ENCODE data around the gene PTPRN2.
"Not testable (repeated sequence)": the region's sequence is repeated elsewhere in the genome, so short reads cannot be mapped to it uniquely, and the experiment has no call there.

PTPRN2 gene

DNA sequence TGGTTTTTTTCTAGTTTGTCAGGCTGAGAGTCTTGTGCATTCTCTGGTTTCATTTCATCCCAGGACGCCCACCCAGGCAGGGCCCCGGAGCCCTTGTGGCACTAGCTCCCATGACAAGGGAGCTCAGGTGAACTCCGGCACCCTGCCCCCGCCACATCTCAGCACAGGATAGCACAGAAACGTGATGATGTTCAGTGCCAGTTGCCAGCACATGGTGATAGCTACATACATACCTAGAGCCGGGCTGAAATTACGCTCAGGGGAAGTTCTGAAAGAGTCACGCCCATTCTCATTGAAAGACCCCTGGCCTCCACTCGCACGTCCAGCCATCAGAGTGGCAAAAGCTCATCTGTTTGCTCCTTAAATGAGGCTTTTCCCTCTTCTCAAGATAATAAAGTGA, 273.7 kb downstream of the PTPRN2 start:
- Histone ChIP-seq H3K9me3 (ENCODE audit: control insufficient read depth in 5 of 5, low read length in 5 of 5) (peaks cover 0 to 20% (median 0%) of the 10 kb centered on the region in 5 donors), H3K36me3 (ENCODE audit: control insufficient read depth in 5 of 5, insufficient read depth in 5 of 5, low read length in 5 of 5) (no peaks in the 10 kb centered on the region), H3K4me3 (ENCODE audit: low read depth in 1 of 5, low read length in 5 of 5) (no peak overlapping the region), H3K27me3 (ENCODE audit: control insufficient read depth in 5 of 5, insufficient read depth in 4 of 5, low read length in 5 of 5) (peaks cover 0 to 12% (median 3%) of the 10 kb centered on the region in 5 donors), H3K27ac (ENCODE audit: low read depth, low read length) (no peak overlapping the region), H3K9ac (ENCODE audit: low read length in 5 of 5) (no peak overlapping the region), H3K4me1 (ENCODE audit: control insufficient read depth in 5 of 5, insufficient read depth in 5 of 5, low read length in 5 of 5) (peaks cover 0 to 9% (median 0%) of the 10 kb centered on the region in 5 donors)

DNA sequence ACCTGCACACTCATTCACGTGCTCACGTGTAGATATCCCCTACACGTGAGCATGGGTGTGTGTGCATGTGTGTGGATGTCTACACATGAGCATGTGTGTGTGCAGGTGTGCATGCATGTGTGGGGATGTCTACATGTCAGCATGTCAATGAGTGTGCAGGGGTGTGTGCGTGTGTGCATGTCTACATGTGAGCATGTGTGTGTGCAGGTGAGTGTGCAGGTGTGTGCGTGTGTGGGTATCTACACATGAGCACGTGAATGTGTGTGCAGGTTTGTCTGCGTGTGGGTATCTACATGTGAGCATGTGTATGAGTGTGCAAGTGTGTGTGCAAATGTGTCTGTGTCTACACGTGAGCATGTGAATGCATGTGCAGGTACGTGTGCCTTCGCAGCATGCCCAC, 274.8 kb downstream of the PTPRN2 start:
- no peak overlapping the region for H3K9ac ChIP-seq (ENCODE audit: low read length in 5 of 5)
- peaks cover 0 to 25% (median 5%) of the 10 kb centered on the region in 5 donors for H3K9me3 ChIP-seq (ENCODE audit: control insufficient read depth in 5 of 5, low read length in 5 of 5)
- H3K36me3 ChIP-seq (ENCODE audit: control insufficient read depth in 5 of 5, insufficient read depth in 5 of 5, low read length in 5 of 5): no peaks in the 10 kb centered on the region
- no peak overlapping the region for H3K27ac ChIP-seq (ENCODE audit: low read depth, low read length)
- H3K4me3 ChIP-seq (ENCODE audit: low read depth in 1 of 5, low read length in 5 of 5): no peak overlapping the region
- peaks cover 0 to 4% (median 0%) of the 10 kb centered on the region in 5 donors for H3K4me1 ChIP-seq (ENCODE audit: control insufficient read depth in 5 of 5, insufficient read depth in 5 of 5, low read length in 5 of 5)
- H3K27me3 ChIP-seq (ENCODE audit: control insufficient read depth in 5 of 5, insufficient read depth in 4 of 5, low read length in 5 of 5): peaks cover 0 to 5% (median 0%) of the 10 kb centered on the region in 5 donors

- Histone ChIP-seq H3K27ac (ENCODE audit: low read depth, low read length) (no peak overlapping the region), H3K36me3 (ENCODE audit: control insufficient read depth in 5 of 5, insufficient read depth in 5 of 5, low read length in 5 of 5) (no peaks in the 10 kb centered on the region), H3K27me3 (ENCODE audit: control insufficient read depth in 5 of 5, insufficient read depth in 4 of 5, low read length in 5 of 5) (peaks cover 0 to 4% (median 0%) of the 10 kb centered on the region in 5 donors), H3K4me1 (ENCODE audit: control insufficient read depth in 5 of 5, insufficient read depth in 5 of 5, low read length in 5 of 5) (no peaks in the 10 kb centered on the region), H3K9me3 (ENCODE audit: control insufficient read depth in 5 of 5, low read length in 5 of 5) (peaks cover 0 to 32% (median 13%) of the 10 kb centered on the region in 5 donors), H3K9ac (ENCODE audit: low read length in 5 of 5) (no peak overlapping the region), H3K4me3 (ENCODE audit: low read depth in 1 of 5, low read length in 5 of 5) (no peak overlapping the region)
These were observed 275.8 kb downstream of the PTPRN2 start for GRCh38 chr7:158311791-158312190.

DNA sequence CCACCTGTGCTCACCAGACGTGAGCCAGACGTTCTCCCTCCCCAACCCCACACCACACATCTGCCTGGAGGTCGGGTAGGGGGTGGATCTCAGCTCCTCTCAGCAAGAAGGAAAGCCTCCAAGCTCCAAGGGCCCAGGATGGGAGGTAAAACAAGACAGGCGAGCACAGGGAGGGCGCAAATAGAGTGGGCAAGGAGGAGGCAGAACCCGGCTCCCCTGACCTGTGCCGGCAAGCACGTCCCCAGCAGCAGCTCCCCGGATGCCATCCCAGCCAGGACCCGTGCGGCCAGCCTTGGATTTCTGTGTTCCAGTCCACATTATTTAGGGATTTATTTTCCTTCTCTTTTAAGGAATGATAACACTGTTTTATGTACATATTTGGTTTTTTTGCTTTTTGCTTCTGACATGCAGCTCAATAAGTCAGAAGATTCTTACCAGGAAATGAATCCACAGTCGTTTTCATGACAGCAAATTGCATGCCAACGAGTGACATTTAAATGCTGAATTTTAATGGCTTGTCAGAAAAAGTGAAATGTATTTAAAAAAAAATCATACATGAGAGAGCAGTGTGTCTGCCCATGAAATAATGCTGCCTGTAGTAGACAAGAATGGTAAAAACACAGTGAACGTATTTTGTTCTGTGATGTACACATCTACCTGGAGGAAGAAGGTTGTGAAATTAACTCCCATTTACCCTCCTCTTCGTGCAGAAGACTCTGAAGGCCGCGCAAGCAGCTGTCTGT, 276.5 kb downstream of the PTPRN2 start:
- H3K4me3 ChIP-seq (ENCODE audit: low read depth in 1 of 5, low read length in 5 of 5): no peak overlapping the region
- H3K9me3 ChIP-seq (ENCODE audit: control insufficient read depth in 5 of 5, low read length in 5 of 5): peaks cover 3 to 36% (median 18%) of the 10 kb centered on the region in 5 donors
- no peak overlapping the region for H3K9ac ChIP-seq (ENCODE audit: low read length in 5 of 5)

GRCh38 chr7:158309868-158310763, 277.5 kb downstream of the PTPRN2 start:
- peaks cover 3 to 37% (median 18%) of the 10 kb centered on the region in 5 donors for H3K9me3 ChIP-seq (ENCODE audit: control insufficient read depth in 5 of 5, low read length in 5 of 5)
- H3K27ac ChIP-seq (ENCODE audit: low read depth, low read length): no peak overlapping the region
- H3K36me3 ChIP-seq (ENCODE audit: control insufficient read depth in 5 of 5, insufficient read depth in 5 of 5, low read length in 5 of 5): no peaks in the 10 kb centered on the region
- H3K4me1 ChIP-seq (ENCODE audit: control insufficient read depth in 5 of 5, insufficient read depth in 5 of 5, low read length in 5 of 5): no peaks in the 10 kb centered on the region
- no peak overlapping the region for H3K9ac ChIP-seq (ENCODE audit: low read length in 5 of 5)
- H3K27me3 ChIP-seq (ENCODE audit: control insufficient read depth in 5 of 5, insufficient read depth in 4 of 5, low read length in 5 of 5): no peaks in the 10 kb centered on the region
- no peak overlapping the region for H3K4me3 ChIP-seq (ENCODE audit: low read depth in 1 of 5, low read length in 5 of 5)

More for the DNA sequence above, 276.5 kb downstream of the PTPRN2 start:
- H3K27ac ChIP-seq (ENCODE audit: low read depth, low read length): no peak overlapping the region
- no peaks in the 10 kb centered on the region for H3K27me3 ChIP-seq (ENCODE audit: control insufficient read depth in 5 of 5, insufficient read depth in 4 of 5, low read length in 5 of 5)
- H3K36me3 ChIP-seq (ENCODE audit: control insufficient read depth in 5 of 5, insufficient read depth in 5 of 5, low read length in 5 of 5): no peaks in the 10 kb centered on the region
- no peaks in the 10 kb centered on the region for H3K4me1 ChIP-seq (ENCODE audit: control insufficient read depth in 5 of 5, insufficient read depth in 5 of 5, low read length in 5 of 5)

- Histone ChIP-seq H3K27me3 (ENCODE audit: control insufficient read depth in 5 of 5, insufficient read depth in 4 of 5, low read length in 5 of 5) (no peaks in the 10 kb centered on the region), H3K4me1 (ENCODE audit: control insufficient read depth in 5 of 5, insufficient read depth in 5 of 5, low read length in 5 of 5) (no peaks in the 10 kb centered on the region), H3K9ac (ENCODE audit: low read length in 5 of 5) (no peak overlapping the region), H3K9me3 (ENCODE audit: control insufficient read depth in 5 of 5, low read length in 5 of 5) (peaks cover 3 to 36% (median 18%) of the 10 kb centered on the region in 5 donors), H3K27ac (ENCODE audit: low read depth, low read length) (no peak overlapping the region), H3K36me3 (ENCODE audit: control insufficient read depth in 5 of 5, insufficient read depth in 5 of 5, low read length in 5 of 5) (no peaks in the 10 kb centered on the region), H3K4me3 (ENCODE audit: low read depth in 1 of 5, low read length in 5 of 5) (peak overlapping the region in 1 of 5 donors; percentile 22)
These were observed 279.6 kb downstream of the PTPRN2 start for GRCh38 chr7:158308001-158308400.

- not testable (repeated sequence) for H3K9ac ChIP-seq (ENCODE audit: low read length in 5 of 5); H3K4me1 ChIP-seq (ENCODE audit: control insufficient read depth in 5 of 5, insufficient read depth in 5 of 5, low read length in 5 of 5); H3K27me3 ChIP-seq (ENCODE audit: control insufficient read depth in 5 of 5, insufficient read depth in 4 of 5, low read length in 5 of 5); H3K4me3 ChIP-seq (ENCODE audit: low read depth in 1 of 5, low read length in 5 of 5); H3K36me3 ChIP-seq (ENCODE audit: control insufficient read depth in 5 of 5, insufficient read depth in 5 of 5, low read length in 5 of 5); H3K27ac ChIP-seq (ENCODE audit: low read depth, low read length)
- peaks cover 3 to 22% (median 18%) of the 10 kb centered on the region in 5 donors for H3K9me3 ChIP-seq (ENCODE audit: control insufficient read depth in 5 of 5, low read length in 5 of 5)
These were observed 283.6 kb downstream of the PTPRN2 start for GRCh38 chr7:158304072-158304471.

DNA sequence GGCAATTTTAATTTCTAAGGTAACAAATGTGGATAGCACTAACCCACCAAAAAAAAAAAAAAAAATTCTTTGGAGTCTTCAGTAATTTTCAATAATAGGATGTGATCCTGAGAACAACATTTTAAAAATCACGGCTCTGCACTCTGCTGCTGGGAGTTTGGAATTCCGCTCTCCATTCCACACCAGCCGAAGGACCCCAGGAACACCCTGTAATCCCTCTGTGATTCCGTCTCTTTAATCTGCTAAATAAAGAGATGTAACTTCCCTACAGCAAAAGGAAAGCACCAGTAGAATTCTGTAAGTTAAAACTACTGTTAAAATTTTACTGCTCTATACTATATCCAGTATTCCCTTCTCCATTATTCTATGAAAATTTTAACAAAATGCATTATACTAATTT, 284.5 kb downstream of the PTPRN2 start:
- H3K9ac ChIP-seq (ENCODE audit: low read length in 5 of 5): no peak overlapping the region
- no peak overlapping the region for H3K27ac ChIP-seq (ENCODE audit: low read depth, low read length)
- H3K9me3 ChIP-seq (ENCODE audit: control insufficient read depth in 5 of 5, low read length in 5 of 5): peaks cover 3 to 19% (median 13%) of the 10 kb centered on the region in 5 donors
- no peaks in the 10 kb centered on the region for H3K4me1 ChIP-seq (ENCODE audit: control insufficient read depth in 5 of 5, insufficient read depth in 5 of 5, low read length in 5 of 5)
- no peak overlapping the region for H3K4me3 ChIP-seq (ENCODE audit: low read depth in 1 of 5, low read length in 5 of 5)
- H3K36me3 ChIP-seq (ENCODE audit: control insufficient read depth in 5 of 5, insufficient read depth in 5 of 5, low read length in 5 of 5): no peaks in the 10 kb centered on the region
- no peaks in the 10 kb centered on the region for H3K27me3 ChIP-seq (ENCODE audit: control insufficient read depth in 5 of 5, insufficient read depth in 4 of 5, low read length in 5 of 5)

DNA sequence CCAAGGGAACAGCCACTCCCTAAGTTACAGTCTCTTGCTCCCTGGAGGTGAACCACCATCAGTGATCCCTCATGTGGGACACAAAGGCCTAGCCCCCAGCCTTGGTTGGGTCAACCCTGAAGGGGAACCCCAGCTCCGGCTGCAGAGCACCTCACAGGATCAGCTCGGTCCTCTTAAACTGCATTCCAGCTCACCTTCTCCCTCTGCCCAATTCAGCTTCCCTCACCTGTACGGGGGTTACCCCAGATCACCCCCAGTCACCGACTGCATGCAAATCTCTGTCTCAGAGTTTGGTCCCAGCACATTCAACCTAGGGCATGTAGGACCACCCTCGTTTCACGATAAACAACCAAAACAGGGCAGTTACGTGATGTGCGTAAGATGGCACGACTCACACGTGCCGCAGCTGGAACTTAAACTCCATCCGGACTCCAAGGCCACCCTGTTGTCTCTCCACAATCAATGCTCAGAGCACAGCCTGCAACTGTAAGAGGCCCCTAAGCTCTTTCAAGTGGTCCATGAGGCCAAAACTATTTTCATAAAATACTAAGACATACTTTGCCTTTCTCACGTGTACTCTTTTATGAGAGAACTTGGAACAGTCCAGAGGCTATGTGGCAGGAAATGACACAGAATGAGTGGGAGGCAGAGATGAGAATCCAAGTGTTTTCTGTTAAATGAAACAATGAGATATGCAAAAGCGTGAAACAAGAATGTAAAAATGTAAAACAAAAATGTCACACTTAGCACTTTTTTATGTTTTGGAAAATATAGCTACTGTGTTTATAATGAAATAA, 285.2 kb downstream of the PTPRN2 start:
- Histone ChIP-seq H3K27ac (ENCODE audit: low read depth, low read length) (no peak overlapping the region), H3K4me1 (ENCODE audit: control insufficient read depth in 5 of 5, insufficient read depth in 5 of 5, low read length in 5 of 5) (no peaks in the 10 kb centered on the region), H3K27me3 (ENCODE audit: control insufficient read depth in 5 of 5, insufficient read depth in 4 of 5, low read length in 5 of 5) (no peaks in the 10 kb centered on the region), H3K9ac (ENCODE audit: low read length in 5 of 5) (no peak overlapping the region), H3K9me3 (ENCODE audit: control insufficient read depth in 5 of 5, low read length in 5 of 5) (peaks cover under 1 to 13% (median 9%) of the 10 kb centered on the region in 5 donors), H3K36me3 (ENCODE audit: control insufficient read depth in 5 of 5, insufficient read depth in 5 of 5, low read length in 5 of 5) (no peaks in the 10 kb centered on the region), H3K4me3 (ENCODE audit: low read depth in 1 of 5, low read length in 5 of 5) (no peak overlapping the region)
